ENCODE data around the gene NAA10. TPM values are rescaled to one million over a fixed set of nuclear protein-coding genes. Genes with fewer than 3 reads are reported as not detected.

The NAA10 gene
- total RNA-seq, 2 donors from 2014 or later, result 30.3 to 74.7 TPM

GRCh38 chrX:153971450-153972367 lies 36.9 kb upstream of the NAA10 start, which contains the start of gene HCFC1:
Gene HCFC1, minus strand, starts transcription at chrX:153971818. Its CDS starts 978 bp downstream, at chrX:153970840.
- ATAC-seq, result peak; percentile 69
- whole genome bisulfite sequencing, 2 donors, result 0% methylated on average over 22 of the region's 96 CpGs; no CpG with 5 or more reads in 1 of the 2 donors

GRCh38 chrX:153971124-153971449 lies 36.2 kb upstream of the NAA10 start:
- H3K4me3 ChIP-seq, result peak overlapping the region; percentile 80 to 95
- ATAC-seq (peak; percentile 56), DNase-seq (peak; percentile 83 to 92 (median 90))
- H3K27ac ChIP-seq, result peak overlapping the region; percentile 94 to 99 (median 96)
- H3K9me3 ChIP-seq, result no peaks in the 10 kb centered on the region
- intact Hi-C loops (cut with DNase I), result no loop called here
- peaks cover 52% of the 10 kb centered on the region for H3K4me1 ChIP-seq
- TF ChIP-seq CTCF (IDR thresholded peaks at IDR 0.05), result no peak
- peak; percentile 38 to 78 (median 75) for TF ChIP-seq POLR2A (IDR thresholded peaks at IDR 0.05)
- H3K27me3 ChIP-seq, result no peaks in the 10 kb centered on the region
- 0% methylated on average over 28 of the region's 34 CpGs; no CpG with 5 or more reads in 1 of the 2 donors for WGBS, 2 donors
- H3K36me3 ChIP-seq (replicated peaks in 1 of 2; ENCODE audit: insufficient read depth in 1 of 2, low read depth in 2 of 2), result no peaks in the 10 kb centered on the region

More at GRCh38 chrX:153971450-153972367, 36.9 kb upstream of the NAA10 start, which contains the start of gene HCFC1:
- TF ChIP-seq CTCF (IDR thresholded peaks at IDR 0.05) (peak in 1 of 7 experiments; percentile 2), POLR2A (IDR thresholded peaks at IDR 0.05) (peak; percentile 33 to 79 (median 73))
- DNase-seq, result peak; percentile 89 to 94 (median 92)
- intact Hi-C loops (cut with DNase I), result no loop called here
- Histone ChIP-seq H3K36me3 (replicated peaks in 1 of 2; ENCODE audit: insufficient read depth in 1 of 2, low read depth in 2 of 2) (no peaks in the 10 kb centered on the region), H3K4me3 (peak within 1 kb of the TSS; percentile 80 to 95), H3K4me1 (peaks cover 45% of the 10 kb centered on the region), H3K9me3 (no peaks in the 10 kb centered on the region), H3K27me3 (no peaks in the 10 kb centered on the region), H3K27ac (peak within 1 kb of the TSS; percentile 94 to 99 (median 96))

GRCh38 chrX:153970357-153971123 lies 35.7 kb upstream of the NAA10 start:
- no peaks in the 10 kb centered on the region for H3K9me3 ChIP-seq
- TF ChIP-seq POLR2A (IDR thresholded peaks at IDR 0.05) (no peak), CTCF (IDR thresholded peaks at IDR 0.05) (no peak)
- peak overlapping the region; percentile 94 to 99 (median 96) for H3K27ac ChIP-seq
- intact Hi-C loops (cut with DNase I), result no loop called here
- WGBS, 2 donors, result 0% methylated on average over 12 to 26 of the region's 49 CpGs
- ATAC-seq, result peak; percentile 0
- H3K4me3 ChIP-seq, result peak overlapping the region; percentile 80 to 95
- no peaks in the 10 kb centered on the region for H3K36me3 ChIP-seq (replicated peaks in 1 of 2; ENCODE audit: insufficient read depth in 1 of 2, low read depth in 2 of 2)
- DNase-seq, result peak in 2 of 4 donors; percentile 31 to 43
- no peaks in the 10 kb centered on the region for H3K27me3 ChIP-seq
- H3K4me1 ChIP-seq, result peaks cover 57% of the 10 kb centered on the region

GRCh38 chrX:153969904-153970356 lies 35.1 kb upstream of the NAA10 start:
- ATAC-seq (no peak), DNase-seq (no peak)
- intact Hi-C loops (cut with DNase I), result no loop called here
- Histone ChIP-seq H3K4me3 (peak overlapping the region; percentile 80 to 95), H3K27me3 (no peaks in the 10 kb centered on the region), H3K36me3 (replicated peaks in 1 of 2; ENCODE audit: insufficient read depth in 1 of 2, low read depth in 2 of 2) (no peaks in the 10 kb centered on the region), H3K9me3 (no peaks in the 10 kb centered on the region), H3K4me1 (peaks cover 61% of the 10 kb centered on the region), H3K27ac (peak overlapping the region in 3 of 4 donors; percentile 94 to 98 (median 95))
- TF ChIP-seq POLR2A (IDR thresholded peaks at IDR 0.05) (no peak), CTCF (IDR thresholded peaks at IDR 0.05) (no peak)
- 0 to 1% methylated on average over 3 to 22 of the region's 26 CpGs for WGBS, 2 donors

Measured in body of pancreas (tissue), 4 donors.